Measurements from ENCODE around the gene CBLB.
A peak's percentile ranks its signal among the peaks of the same experiment; 100 is the strongest.

CBLB gene

DNA sequence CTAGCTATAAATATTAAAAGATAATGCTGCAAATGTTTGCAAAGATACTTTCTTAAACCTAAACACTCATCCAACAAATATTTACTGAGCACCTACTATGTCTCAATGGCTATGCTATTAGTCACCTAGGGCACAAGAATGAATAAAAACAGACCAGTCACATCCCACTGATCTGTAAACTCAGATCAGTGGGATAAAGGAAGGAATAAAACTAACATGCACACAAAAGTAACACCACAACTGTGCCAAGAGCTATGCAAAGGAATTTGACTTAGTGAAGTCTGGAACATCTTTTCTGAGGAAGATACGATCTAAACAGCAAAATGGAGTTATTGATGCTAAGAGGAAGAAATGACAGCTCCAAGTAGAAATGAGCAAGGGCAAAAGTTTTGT lies 56.6 kb downstream of the CBLB start:
- no peak for DNase-seq (ENCODE audit: low spot score)
- in situ Hi-C loops (cut with MboI; ENCODE audit: low sequenced_read_pairs, unreplicated experiment): no loop called here
- TF ChIP-seq, protein P1, sequence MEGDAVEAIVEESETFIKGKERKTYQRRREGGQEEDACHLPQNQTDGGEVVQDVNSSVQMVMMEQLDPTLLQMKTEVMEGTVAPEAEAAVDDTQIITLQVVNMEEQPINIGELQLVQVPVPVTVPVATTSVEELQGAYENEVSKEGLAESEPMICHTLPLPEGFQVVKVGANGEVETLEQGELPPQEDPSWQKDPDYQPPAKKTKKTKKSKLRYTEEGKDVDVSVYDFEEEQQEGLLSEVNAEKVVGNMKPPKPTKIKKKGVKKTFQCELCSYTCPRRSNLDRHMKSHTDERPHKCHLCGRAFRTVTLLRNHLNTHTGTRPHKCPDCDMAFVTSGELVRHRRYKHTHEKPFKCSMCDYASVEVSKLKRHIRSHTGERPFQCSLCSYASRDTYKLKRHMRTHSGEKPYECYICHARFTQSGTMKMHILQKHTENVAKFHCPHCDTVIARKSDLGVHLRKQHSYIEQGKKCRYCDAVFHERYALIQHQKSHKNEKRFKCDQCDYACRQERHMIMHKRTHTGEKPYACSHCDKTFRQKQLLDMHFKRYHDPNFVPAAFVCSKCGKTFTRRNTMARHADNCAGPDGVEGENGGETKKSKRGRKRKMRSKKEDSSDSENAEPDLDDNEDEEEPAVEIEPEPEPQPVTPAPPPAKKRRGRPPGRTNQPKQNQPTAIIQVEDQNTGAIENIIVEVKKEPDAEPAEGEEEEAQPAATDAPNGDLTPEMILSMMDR (IDR thresholded peaks at IDR 0.05; ENCODE audit: borderline replicate concordance, control extremely low read depth, extremely low read depth, insufficient read depth, missing control alignments): no peak

DNA sequence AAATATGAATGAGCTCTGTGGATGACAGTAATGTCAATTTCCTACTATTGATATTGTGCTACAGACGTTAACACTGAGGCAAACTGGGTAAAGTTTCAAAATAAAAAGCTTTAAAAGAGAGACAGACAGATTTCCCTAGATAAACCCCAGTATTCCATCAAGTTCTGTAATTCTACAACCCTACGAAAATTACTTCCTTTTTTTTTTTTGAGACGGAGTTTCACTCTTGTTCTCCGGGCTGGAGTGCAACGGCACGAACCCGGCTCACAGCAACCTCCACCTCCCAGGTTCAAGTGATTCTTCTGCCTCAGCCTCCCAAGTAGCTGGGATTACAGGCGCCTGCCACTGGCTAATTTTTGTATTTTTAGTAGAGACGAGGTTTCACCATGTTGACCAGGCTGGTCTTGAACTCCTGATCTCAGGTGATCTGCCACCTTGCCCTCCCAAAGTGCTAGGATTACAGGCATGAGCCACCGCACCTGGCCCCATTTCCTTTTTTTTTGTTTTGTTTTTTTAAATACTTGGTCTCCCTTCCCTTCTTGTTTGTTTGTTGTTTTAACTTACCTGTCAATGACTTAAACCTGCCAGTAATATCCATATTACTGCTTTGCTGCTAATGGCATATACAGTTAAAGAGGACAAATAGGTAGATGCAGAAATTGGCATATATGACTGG lies 57.2 kb downstream of the CBLB start:
- TF ChIP-seq, protein P1 (IDR thresholded peaks at IDR 0.05; ENCODE audit: borderline replicate concordance, control extremely low read depth, extremely low read depth, insufficient read depth, missing control alignments): no peak
- no peak for DNase-seq (ENCODE audit: low spot score)
- in situ Hi-C loops (cut with MboI; ENCODE audit: low sequenced_read_pairs, unreplicated experiment): no loop called here

DNA sequence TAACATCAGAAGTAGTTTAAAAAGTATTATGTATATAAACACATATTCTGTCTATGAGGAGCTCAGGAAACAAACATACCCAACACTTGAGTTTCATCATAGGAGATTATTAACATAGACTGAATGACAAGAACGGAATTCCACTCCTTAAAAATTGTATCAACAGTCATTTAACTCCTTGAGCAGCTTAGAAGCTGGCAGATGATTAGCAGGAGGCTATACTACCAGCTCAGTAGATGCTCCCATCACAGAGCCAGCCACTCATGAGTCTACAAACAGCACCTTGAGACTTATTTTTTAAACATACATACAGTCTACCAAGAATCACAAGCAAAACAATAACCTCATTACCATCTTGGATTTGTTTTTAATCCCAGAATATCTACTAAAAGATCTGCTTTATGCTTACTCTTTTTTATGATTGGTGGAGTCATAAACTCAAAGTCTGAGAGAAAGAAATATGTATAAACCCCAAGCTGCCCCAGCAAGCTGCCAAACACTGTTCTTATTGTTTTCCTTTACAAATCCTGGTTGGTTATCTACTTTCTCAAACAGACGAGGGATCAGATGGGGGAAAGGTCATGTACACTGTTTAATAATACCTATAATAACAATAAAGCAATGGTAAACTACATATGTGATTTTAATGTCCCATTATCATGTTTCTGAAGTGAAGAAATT lies 59.5 kb downstream of the CBLB start:
- TF ChIP-seq, protein P1 (IDR thresholded peaks at IDR 0.05; ENCODE audit: borderline replicate concordance, control extremely low read depth, extremely low read depth, insufficient read depth, missing control alignments): no peak
- in situ Hi-C loops (cut with MboI; ENCODE audit: low sequenced_read_pairs, unreplicated experiment): no loop called here
- no peak for DNase-seq (ENCODE audit: low spot score)

DNA sequence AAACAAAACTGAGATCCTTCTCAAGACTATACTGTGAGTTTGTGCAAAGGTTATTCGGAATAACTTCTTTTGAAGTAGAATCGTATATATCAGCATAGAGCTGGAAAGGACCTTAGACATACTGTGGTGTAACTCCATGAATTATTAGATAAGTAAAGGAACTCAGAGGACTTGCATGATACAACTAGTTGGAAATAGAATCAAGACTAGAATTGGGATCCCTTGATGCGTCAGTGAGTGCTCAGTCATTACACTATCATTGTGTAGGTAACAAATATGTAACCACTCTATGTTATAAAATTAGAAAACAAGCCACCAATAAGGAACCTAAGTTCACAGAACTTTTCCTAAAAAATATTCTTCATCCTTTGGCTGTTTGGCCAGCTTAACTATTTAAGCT lies 61.1 kb downstream of the CBLB start:
- in situ Hi-C loops (cut with MboI; ENCODE audit: low sequenced_read_pairs, unreplicated experiment): no loop called here
- no peak for DNase-seq (ENCODE audit: low spot score)

DNA sequence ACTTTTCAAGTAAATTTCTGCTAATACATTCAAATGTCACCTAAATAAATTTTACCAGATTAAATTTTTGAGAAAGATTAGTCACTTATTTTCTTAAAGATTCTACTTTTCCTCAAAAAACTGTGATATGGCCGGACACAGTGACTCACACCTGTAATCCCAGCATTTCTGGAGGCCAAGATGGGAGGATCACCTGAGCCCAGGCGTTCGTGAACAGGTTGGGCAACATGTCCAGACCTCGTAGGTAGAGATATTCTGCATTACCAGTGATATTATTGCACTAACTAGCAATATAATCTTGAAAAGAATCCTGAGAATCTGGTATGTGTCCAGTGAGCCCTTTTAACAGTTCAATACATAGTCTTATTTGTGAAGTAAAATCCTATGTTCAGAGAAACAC lies 61.7 kb downstream of the CBLB start:
- in situ Hi-C loops (cut with MboI; ENCODE audit: low sequenced_read_pairs, unreplicated experiment): no loop called here
- TF ChIP-seq, protein P1 (IDR thresholded peaks at IDR 0.05; ENCODE audit: borderline replicate concordance, control extremely low read depth, extremely low read depth, insufficient read depth, missing control alignments): no peak
- DNase-seq (ENCODE audit: low spot score): no peak

More for the DNA sequence above, 61.1 kb downstream of the CBLB start:
- TF ChIP-seq, protein P1 (IDR thresholded peaks at IDR 0.05; ENCODE audit: borderline replicate concordance, control extremely low read depth, extremely low read depth, insufficient read depth, missing control alignments): no peak

DNA sequence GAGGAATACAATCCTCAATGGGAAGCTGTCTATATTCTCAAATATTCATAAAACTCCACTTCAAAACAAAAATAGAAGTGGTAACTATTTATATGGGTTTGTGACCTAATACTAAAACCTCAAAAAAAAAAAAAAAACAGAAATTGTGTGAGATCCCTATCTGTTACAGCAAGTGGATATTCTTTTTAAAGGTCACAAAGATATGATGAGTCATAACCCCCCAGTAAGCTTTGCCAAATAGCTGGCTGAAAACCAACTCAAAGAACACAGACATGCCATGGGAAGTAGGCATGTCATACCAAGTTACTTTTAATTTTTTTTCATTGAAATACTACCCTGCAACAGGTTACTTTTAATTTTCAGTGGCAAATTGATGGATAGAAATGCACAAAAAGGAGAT lies 62.5 kb downstream of the CBLB start:
- peak; percentile 24 for DNase-seq (ENCODE audit: low spot score)
- in situ Hi-C loops (cut with MboI; ENCODE audit: low sequenced_read_pairs, unreplicated experiment): no loop called here
- TF ChIP-seq, protein P1 (IDR thresholded peaks at IDR 0.05; ENCODE audit: borderline replicate concordance, control extremely low read depth, extremely low read depth, insufficient read depth, missing control alignments): no peak
